GM19395 (cell line): ENCODE results near the gene E2F2.
A peak's percentile ranks its signal among the peaks of the same experiment; 100 is the strongest.

ENCODE experiments used
- ATAC-seq: cut with Tn5 transposase; IDR thresholded peaks from one replicate; pipeline ENCODE4 v1.9.1; 2021; ENCODE audit warnings: mild to moderate bottlenecking, moderate library complexity; ENCODE audit not compliant: unreplicated experiment

The E2F2 gene

GRCh38 chr1:23530747-23531561, at the start of gene E2F2:
Gene E2F2, minus strand, starts transcription at chr1:23531233. Its CDS starts 440 bp downstream, at chr1:23530793.
- ATAC-seq, result peak; percentile 50

GRCh38 chr1:23578997-23579363, 47.9 kb upstream of the E2F2 start:
- ATAC-seq, result no peak

- ATAC-seq, result no peak
Measured at GRCh38 chr1:23578311-23578996, 47.4 kb upstream of the E2F2 start.

- ATAC-seq, result peak; percentile 89
Measured at GRCh38 chr1:23577056-23578004, 46.3 kb upstream of the E2F2 start.

- no peak for ATAC-seq
Measured at GRCh38 chr1:23576338-23577055, 45.5 kb upstream of the E2F2 start.

- no peak for ATAC-seq
Measured at GRCh38 chr1:23575226-23575810, 44.3 kb upstream of the E2F2 start.

GRCh38 chr1:23574265-23574754, 43.3 kb upstream of the E2F2 start:
- ATAC-seq, result no peak

- ATAC-seq, result no peak
Measured at GRCh38 chr1:23573574-23574182, 42.6 kb upstream of the E2F2 start.

- no peak for ATAC-seq
Measured at GRCh38 chr1:23571465-23571864, 40.4 kb upstream of the E2F2 start.

GRCh38 chr1:23570001-23570691, 39.1 kb upstream of the E2F2 start:
- ATAC-seq, result no peak

- ATAC-seq, result no peak
Measured at GRCh38 chr1:23568608-23569383, 37.8 kb upstream of the E2F2 start.

GRCh38 chr1:23567996-23568607, 37.1 kb upstream of the E2F2 start:
- no peak for ATAC-seq

- no peak for ATAC-seq
Measured at GRCh38 chr1:23567629-23567995, 36.6 kb upstream of the E2F2 start.

- ATAC-seq, result no peak
Measured at GRCh38 chr1:23566304-23566703, 35.3 kb upstream of the E2F2 start.

- no peak for ATAC-seq
Measured at GRCh38 chr1:23565776-23566175, 34.7 kb upstream of the E2F2 start.

GRCh38 chr1:23564529-23565122, 33.6 kb upstream of the E2F2 start:
- ATAC-seq, result no peak

GRCh38 chr1:23563755-23564374, 32.8 kb upstream of the E2F2 start:
- ATAC-seq, result no peak
